WI38 (cell line): ENCODE results near the gene PKNOX2.

Experiments used
- H3K4me3 ChIP-seq: 2 replicates; pipeline ENCODE4 v1.5.1; 2011; ENCODE audit warnings: low read depth, mild to moderate bottlenecking, control low read depth, low read length
- TF ChIP-seq, protein P1 (sequence below): IDR thresholded peaks from 2 replicates; pipeline ENCODE4 v1.5.1; 2012; ENCODE audit warnings: low read depth, mild to moderate bottlenecking, control low read depth, low read length

PKNOX2 gene

DNA sequence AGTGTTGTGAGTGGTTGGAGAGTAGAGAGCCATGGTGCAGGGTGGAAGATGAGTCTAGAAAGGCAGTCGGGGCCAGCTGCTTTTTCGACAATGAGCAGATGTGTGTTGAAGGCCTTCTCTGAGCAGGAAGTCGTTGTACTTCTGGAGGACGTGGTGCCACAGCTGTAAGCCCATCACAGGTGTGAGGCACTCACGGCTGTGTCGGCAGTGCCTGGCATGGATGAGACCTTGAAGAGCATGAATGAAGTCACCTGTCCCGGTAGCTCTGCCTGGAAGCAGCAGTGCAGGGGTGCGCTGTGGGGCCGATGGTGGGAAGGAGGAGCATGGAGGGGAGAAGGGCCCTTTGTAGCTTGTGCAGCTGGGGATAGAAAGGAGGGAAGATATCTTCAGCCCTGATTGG lies 165.2 kb downstream of the PKNOX2 start:
- TF ChIP-seq, protein P1, sequence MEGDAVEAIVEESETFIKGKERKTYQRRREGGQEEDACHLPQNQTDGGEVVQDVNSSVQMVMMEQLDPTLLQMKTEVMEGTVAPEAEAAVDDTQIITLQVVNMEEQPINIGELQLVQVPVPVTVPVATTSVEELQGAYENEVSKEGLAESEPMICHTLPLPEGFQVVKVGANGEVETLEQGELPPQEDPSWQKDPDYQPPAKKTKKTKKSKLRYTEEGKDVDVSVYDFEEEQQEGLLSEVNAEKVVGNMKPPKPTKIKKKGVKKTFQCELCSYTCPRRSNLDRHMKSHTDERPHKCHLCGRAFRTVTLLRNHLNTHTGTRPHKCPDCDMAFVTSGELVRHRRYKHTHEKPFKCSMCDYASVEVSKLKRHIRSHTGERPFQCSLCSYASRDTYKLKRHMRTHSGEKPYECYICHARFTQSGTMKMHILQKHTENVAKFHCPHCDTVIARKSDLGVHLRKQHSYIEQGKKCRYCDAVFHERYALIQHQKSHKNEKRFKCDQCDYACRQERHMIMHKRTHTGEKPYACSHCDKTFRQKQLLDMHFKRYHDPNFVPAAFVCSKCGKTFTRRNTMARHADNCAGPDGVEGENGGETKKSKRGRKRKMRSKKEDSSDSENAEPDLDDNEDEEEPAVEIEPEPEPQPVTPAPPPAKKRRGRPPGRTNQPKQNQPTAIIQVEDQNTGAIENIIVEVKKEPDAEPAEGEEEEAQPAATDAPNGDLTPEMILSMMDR: no peak
- no peak overlapping the region for H3K4me3 ChIP-seq

DNA sequence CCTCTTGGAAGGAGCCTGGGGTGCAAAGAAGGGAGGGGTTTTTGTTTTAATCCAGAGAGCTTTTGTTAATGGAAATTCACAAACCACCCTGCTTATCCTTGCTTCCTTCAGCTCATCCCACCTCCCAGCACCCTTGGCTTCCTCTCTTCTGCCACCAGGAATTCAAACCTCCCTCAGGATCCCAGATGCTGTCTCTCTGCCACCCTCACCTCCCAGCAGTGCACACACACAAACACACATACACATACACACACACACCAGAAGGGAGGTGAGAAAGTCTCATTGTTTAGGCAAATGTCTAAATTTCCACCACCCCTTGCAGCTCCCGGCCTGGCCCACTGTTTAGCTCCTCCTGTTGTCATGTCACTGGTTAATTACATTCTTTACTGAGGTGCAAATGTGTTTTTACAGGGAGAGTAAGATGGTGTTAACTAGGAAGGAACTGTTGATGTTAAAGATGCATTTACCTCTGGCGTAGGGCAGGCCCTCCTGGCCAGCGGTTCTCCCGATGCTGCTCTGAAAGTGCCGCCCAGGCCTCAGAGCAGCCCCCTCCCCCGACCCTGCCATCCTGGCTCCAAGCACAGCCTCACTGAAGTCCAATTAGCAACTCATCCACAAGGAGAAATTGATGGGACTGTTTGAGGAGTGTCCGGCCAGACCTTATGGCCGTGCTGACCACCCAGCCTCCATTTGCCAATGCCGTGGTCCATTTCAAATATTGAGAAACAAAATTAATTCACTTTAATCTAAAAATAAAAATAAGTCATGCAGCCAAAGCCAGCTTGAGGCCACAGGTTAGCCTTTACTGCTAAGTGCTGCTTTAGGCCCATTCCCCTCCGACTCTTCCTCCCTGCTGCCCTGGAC lies 166.1 kb downstream of the PKNOX2 start:
- no peak overlapping the region for H3K4me3 ChIP-seq
- TF ChIP-seq, protein P1: no peak

DNA sequence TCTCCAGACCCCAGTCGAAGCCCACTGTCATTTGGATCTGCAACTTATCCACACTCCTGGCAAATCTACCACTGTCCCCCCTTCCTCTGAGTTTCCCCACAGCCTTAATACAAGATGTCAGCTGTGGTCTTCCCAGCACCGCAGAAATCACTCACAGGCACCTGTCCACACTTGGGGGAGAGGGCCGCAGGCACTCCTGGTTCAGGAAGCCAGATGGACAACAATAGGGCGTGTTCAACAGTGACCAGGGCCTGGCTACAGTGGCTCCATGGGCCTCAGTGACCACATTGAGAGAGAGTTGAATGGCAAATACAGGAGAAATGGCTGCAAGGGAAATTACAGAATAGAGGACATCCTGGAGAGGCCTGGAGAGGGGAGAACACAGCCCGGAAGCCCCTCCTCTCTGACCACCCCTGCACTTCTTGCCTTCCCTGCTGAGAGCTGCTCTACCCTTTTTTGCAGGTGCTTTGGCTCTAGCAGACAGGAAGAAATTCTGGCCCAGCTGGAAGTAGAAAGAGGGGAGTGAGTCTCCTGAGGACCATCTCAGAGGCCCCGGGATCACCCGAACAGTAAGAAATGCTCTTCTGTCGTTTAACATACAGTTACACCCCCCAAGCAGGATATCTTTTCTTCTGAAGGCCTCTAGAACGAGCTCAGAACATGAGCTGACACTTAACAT lies 166.9 kb downstream of the PKNOX2 start:
- TF ChIP-seq, protein P1: no peak

DNA sequence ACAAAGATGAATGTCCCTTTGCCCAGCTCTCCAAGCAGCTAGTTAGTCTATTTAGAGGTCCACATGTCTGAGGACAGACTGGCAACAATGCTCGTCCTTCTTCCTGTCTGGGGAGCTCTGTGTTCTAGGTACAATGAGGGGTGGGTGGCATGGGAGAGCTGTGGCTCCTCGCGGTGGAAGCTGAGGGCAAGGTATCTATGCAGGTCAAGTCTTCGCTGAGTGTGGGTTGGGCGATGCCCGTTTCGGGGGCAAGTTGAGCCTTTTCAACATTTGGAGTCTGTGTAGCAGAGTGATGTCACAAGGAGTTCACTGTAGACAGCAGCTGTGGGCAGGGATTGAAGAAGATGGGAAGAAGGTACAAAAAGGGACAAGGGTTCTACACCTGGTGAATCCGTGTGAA lies 168.3 kb downstream of the PKNOX2 start:
- H3K4me3 ChIP-seq: no peak overlapping the region
- TF ChIP-seq, protein P1: no peak

More for the DNA sequence above, 166.9 kb downstream of the PKNOX2 start:
- H3K4me3 ChIP-seq: no peak overlapping the region

- TF ChIP-seq, protein P1: no peak
- no peak overlapping the region for H3K4me3 ChIP-seq
Observed at GRCh38 chr11:125333354-125334073, 169.0 kb downstream of the PKNOX2 start.

GRCh38 chr11:125335106-125335505 lies 170.6 kb downstream of the PKNOX2 start:
- no peak overlapping the region for H3K4me3 ChIP-seq
- TF ChIP-seq, protein P1: no peak
